ENCODE measurements around the gene NDRG3.
"Not testable (repeated sequence)": the region's sequence is repeated elsewhere in the genome, so short reads cannot be mapped to it uniquely, and the experiment has no call there.

NDRG3 gene

GRCh38 chr20:36645998-36646397 is 99.9 kb downstream of the NDRG3 start, which contains the start of gene SLA2:
Gene SLA2 (minus strand): TSS chr20:36646196. CDS start chr20:36641335, 4,861 bp downstream.
- DNase-seq (ENCODE audit: low read depth in 1 of 2, low spot score in 1 of 2): peak; percentile 30 to 54

- DNase-seq (ENCODE audit: low read depth in 1 of 2, low spot score in 1 of 2): no peak
Measured at GRCh38 chr20:36645353-36645752, 100.5 kb downstream of the NDRG3 start.

- DNase-seq (ENCODE audit: low read depth in 1 of 2, low spot score in 1 of 2): peak in 1 of 2 donors; percentile 59
Measured at GRCh38 chr20:36644706-36645095, 101.2 kb downstream of the NDRG3 start.

- DNase-seq (ENCODE audit: low read depth in 1 of 2, low spot score in 1 of 2): peak; percentile 39 to 51
Measured at GRCh38 chr20:36644032-36644705, 101.7 kb downstream of the NDRG3 start.

GRCh38 chr20:36642136-36642535 is 103.8 kb downstream of the NDRG3 start:
- no peak for DNase-seq (ENCODE audit: low read depth in 1 of 2, low spot score in 1 of 2)

GRCh38 chr20:36641506-36641843 is 104.4 kb downstream of the NDRG3 start:
- DNase-seq (ENCODE audit: low read depth in 1 of 2, low spot score in 1 of 2): no peak

GRCh38 chr20:36638876-36639400 is 107.0 kb downstream of the NDRG3 start:
- not testable (repeated sequence) for DNase-seq (ENCODE audit: low read depth in 1 of 2, low spot score in 1 of 2)

GRCh38 chr20:36634342-36634741 is 111.5 kb downstream of the NDRG3 start:
- no peak for DNase-seq (ENCODE audit: low read depth in 1 of 2, low spot score in 1 of 2)

- DNase-seq (ENCODE audit: low read depth in 1 of 2, low spot score in 1 of 2): no peak
Measured at GRCh38 chr20:36633285-36633772, 112.6 kb downstream of the NDRG3 start.

- DNase-seq (ENCODE audit: low read depth in 1 of 2, low spot score in 1 of 2): no peak
Measured at GRCh38 chr20:36632487-36633284, 113.2 kb downstream of the NDRG3 start.

GRCh38 chr20:36632147-36632486 is 113.8 kb downstream of the NDRG3 start:
- no peak for DNase-seq (ENCODE audit: low read depth in 1 of 2, low spot score in 1 of 2)

GRCh38 chr20:36631646-36632045 is 114.2 kb downstream of the NDRG3 start:
- DNase-seq (ENCODE audit: low read depth in 1 of 2, low spot score in 1 of 2): no peak

GRCh38 chr20:36629719-36630681 is 115.9 kb downstream of the NDRG3 start:
- no peak for DNase-seq (ENCODE audit: low read depth in 1 of 2, low spot score in 1 of 2)

GRCh38 chr20:36628076-36628475 is 117.8 kb downstream of the NDRG3 start:
- no peak for DNase-seq (ENCODE audit: low read depth in 1 of 2, low spot score in 1 of 2)

- no peak for DNase-seq (ENCODE audit: low read depth in 1 of 2, low spot score in 1 of 2)
Measured at GRCh38 chr20:36624944-36625324, 121.0 kb downstream of the NDRG3 start.

GRCh38 chr20:36624068-36624943 is 121.6 kb downstream of the NDRG3 start:
- no peak for DNase-seq (ENCODE audit: low read depth in 1 of 2, low spot score in 1 of 2)

GRCh38 chr20:36623444-36623843 is 122.4 kb downstream of the NDRG3 start:
- DNase-seq (ENCODE audit: low read depth in 1 of 2, low spot score in 1 of 2): no peak

- no peak for DNase-seq (ENCODE audit: low read depth in 1 of 2, low spot score in 1 of 2)
Measured at GRCh38 chr20:36620917-36621316, 125.0 kb downstream of the NDRG3 start.

GRCh38 chr20:36614781-36615557 is 130.9 kb downstream of the NDRG3 start:
- DNase-seq (ENCODE audit: low read depth in 1 of 2, low spot score in 1 of 2): no peak

All from activated CD4-positive, alpha-beta T cell treated with anti-CD3 and anti-CD28 coated beads, Interleukin-2, amount 50 U/mL, for 24 hours (primary cell).